ENCODE results near the gene TXNRD2.

Gene TXNRD2

GRCh38 chr22:19988331-19988808 lies 46.8 kb upstream of the TXNRD2 start:
- FAIRE-seq (no peak), DNase-seq (ENCODE audit: insufficient read length, low spot score) (no peak)
- TF ChIP-seq CTCF (IDR thresholded peaks at IDR 0.05; ENCODE audit: insufficient read depth, missing control alignments) = no peak

GRCh38 chr22:19987394-19988306 lies 46.0 kb upstream of the TXNRD2 start:
- DNase-seq (ENCODE audit: insufficient read length, low spot score) (no peak), FAIRE-seq (no peak)
- TF ChIP-seq CTCF (IDR thresholded peaks at IDR 0.05; ENCODE audit: insufficient read depth, missing control alignments) = no peak

GRCh38 chr22:19986410-19987341 lies 45.1 kb upstream of the TXNRD2 start:
- no peak for TF ChIP-seq CTCF (IDR thresholded peaks at IDR 0.05; ENCODE audit: insufficient read depth, missing control alignments)
- FAIRE-seq (no peak), DNase-seq (ENCODE audit: insufficient read length, low spot score) (peak; percentile 97)

- DNase-seq (ENCODE audit: insufficient read length, low spot score) (no peak), FAIRE-seq (no peak)
- TF ChIP-seq CTCF (IDR thresholded peaks at IDR 0.05; ENCODE audit: insufficient read depth, missing control alignments) = no peak
These were observed 44.4 kb upstream of the TXNRD2 start for GRCh38 chr22:19986011-19986409.

- no peak for FAIRE-seq
- no peak for TF ChIP-seq CTCF (IDR thresholded peaks at IDR 0.05; ENCODE audit: insufficient read depth, missing control alignments)
- DNase-seq (ENCODE audit: insufficient read length, low spot score) = no peak
These were observed 43.5 kb upstream of the TXNRD2 start for GRCh38 chr22:19984851-19985811.

- DNase-seq (ENCODE audit: insufficient read length, low spot score) (no peak), FAIRE-seq (no peak)
- no peak for TF ChIP-seq CTCF (IDR thresholded peaks at IDR 0.05; ENCODE audit: insufficient read depth, missing control alignments)
These were observed 42.7 kb upstream of the TXNRD2 start for GRCh38 chr22:19984201-19984753.
